GM03348 (cell line): ENCODE measurements around the gene ESYT2.
A peak's percentile ranks its signal among the peaks of the same experiment; 100 is the strongest.
"Not testable (repeated sequence)": the region's sequence is repeated elsewhere in the genome, so short reads cannot be mapped to it uniquely, and the experiment has no call there.

ENCODE experiments used
- DNase-seq: peaks from one replicate; pipeline ENCODE4 v3.0.0; 2012; ENCODE audit warnings: low spot score

The ESYT2 gene, protein sequence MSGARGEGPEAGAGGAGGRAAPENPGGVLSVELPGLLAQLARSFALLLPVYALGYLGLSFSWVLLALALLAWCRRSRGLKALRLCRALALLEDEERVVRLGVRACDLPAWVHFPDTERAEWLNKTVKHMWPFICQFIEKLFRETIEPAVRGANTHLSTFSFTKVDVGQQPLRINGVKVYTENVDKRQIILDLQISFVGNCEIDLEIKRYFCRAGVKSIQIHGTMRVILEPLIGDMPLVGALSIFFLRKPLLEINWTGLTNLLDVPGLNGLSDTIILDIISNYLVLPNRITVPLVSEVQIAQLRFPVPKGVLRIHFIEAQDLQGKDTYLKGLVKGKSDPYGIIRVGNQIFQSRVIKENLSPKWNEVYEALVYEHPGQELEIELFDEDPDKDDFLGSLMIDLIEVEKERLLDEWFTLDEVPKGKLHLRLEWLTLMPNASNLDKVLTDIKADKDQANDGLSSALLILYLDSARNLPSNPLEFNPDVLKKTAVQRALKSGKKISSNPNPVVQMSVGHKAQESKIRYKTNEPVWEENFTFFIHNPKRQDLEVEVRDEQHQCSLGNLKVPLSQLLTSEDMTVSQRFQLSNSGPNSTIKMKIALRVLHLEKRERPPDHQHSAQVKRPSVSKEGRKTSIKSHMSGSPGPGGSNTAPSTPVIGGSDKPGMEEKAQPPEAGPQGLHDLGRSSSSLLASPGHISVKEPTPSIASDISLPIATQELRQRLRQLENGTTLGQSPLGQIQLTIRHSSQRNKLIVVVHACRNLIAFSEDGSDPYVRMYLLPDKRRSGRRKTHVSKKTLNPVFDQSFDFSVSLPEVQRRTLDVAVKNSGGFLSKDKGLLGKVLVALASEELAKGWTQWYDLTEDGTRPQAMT

DNA sequence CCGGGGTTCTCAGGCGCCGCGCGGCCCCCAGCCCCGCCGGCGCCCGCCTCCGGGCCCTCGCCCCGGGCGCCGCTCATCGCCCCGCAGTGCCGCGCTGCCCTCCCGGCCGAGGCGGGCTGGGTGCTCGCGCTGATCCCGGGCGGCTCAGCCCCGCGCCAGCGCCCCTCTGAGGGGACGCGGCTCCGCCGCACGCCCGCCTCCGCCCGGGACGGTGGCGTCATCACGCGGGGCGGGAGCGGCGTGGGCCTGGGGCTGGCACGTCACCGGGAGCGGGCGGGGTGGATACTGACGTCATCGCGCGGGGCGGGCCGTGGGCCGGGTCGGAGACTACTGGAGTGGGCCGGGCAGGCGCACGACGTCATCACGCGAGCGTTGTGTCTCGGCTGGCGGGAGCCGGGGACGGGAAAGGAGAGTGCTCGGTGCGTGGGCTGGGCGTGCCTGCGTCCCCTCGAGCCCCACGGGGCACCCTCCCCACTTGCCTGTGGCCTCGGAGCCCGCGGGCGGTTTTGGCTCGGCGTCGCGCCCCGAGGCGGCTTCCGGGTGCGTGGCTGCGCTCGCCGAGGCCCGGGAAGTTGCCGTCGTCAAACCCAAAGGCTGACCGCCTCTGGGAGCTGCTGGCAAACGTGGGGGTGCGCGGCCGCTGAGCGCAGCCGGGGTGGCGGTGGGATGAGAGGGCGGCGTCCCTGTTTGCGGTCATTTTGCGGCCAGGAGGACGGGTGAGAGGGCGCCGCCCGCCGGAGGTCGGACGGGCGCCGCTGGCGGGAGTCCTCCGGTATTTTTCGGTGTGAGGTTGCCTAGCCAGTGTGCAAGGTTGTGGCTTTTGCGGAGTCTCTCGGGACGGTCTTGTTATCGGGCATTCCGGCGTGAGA is at the start of gene ESYT2:
TSS of gene ESYT2 (minus strand) at position 168 of the 869 bp plus-strand sequence. CDS start at position 77, 91 bp downstream.
- DNase-seq = peak; percentile 99

DNA sequence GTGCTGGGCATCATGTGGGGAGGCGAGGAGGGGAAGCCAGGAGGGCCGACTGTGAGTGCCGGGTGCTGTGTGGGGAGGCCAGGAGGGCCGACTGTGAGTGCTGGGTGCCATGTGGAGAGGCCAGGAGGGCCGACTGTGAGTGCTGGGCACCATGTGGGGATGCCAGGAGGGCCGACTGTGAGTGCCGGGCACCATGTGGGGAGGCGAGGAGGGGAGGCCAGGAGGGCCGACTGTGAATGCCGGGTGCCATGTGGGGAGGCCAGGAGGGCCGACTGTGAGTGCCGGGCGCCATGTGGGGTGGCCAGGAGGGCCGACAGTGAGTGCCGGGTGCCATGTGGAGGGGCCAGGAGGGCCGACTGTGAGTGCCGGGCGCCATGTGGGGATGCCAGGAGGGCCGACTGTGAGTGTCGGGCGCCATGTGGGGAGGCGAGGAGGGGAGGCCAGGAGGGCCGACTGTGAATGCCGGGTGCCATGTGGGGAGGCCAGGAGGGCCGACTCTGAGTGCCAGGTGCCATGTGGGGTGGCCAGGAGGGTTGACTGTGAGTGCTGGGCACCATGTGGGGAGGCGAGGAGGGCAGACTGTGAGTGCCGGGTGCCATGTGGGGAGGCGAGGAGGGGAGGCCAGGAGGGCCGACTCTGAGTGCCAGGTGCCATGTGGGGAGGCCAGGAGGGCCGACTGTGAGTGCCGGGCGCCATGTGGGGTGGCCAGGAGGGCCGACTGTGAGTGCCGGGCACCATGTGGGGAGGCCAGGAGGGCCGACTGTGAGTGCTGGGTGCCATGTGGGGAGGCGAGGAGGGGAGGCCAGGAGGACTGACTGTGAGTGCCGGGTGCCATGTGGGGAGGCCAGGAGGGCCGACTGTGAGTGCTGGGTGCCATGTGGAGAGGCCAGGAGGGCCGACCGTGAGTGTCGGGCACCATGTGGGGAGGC is 49.1 kb upstream of the ESYT2 start:
- not testable (repeated sequence) for DNase-seq

DNA sequence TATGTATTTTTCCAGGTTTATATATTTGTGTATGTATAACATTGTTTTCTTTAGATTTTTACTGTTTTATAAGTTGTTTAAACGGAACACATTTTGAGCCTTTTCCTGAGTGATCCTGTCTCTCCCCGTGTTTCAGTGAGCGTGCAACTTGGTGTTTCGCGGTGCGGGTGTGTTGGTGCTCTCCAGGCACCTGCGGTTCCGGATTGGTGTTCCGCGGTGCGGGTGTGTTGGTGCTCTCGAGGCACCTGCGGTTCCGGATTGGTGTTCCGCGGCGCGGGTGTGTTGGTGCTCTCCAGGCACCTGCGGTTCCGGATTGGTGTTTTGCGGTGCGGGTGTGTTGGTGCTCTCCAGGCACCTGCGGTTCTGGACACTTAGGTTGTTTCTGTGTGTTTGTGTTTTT is 47.7 kb upstream of the ESYT2 start:
- no peak for DNase-seq

DNA sequence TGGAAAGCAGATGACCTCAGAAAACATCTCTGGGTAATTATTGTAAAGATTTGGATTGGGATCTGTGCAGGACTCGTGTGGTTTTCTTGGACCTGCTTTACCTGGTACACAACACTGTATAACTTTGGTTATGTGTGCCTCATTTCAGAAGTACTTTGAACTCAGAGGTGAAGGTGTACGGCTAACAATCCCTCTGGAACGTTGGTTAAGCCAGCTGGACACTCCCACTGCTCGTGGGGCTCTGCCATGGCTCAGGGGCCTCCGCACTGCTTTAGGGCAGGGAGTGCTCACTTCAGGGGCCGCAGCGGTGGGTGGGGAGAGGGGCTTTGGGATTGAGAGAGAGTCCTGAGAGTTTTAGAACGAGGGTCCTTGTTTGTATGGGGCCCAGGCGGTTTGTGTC is 40.6 kb upstream of the ESYT2 start:
- no peak for DNase-seq

DNA sequence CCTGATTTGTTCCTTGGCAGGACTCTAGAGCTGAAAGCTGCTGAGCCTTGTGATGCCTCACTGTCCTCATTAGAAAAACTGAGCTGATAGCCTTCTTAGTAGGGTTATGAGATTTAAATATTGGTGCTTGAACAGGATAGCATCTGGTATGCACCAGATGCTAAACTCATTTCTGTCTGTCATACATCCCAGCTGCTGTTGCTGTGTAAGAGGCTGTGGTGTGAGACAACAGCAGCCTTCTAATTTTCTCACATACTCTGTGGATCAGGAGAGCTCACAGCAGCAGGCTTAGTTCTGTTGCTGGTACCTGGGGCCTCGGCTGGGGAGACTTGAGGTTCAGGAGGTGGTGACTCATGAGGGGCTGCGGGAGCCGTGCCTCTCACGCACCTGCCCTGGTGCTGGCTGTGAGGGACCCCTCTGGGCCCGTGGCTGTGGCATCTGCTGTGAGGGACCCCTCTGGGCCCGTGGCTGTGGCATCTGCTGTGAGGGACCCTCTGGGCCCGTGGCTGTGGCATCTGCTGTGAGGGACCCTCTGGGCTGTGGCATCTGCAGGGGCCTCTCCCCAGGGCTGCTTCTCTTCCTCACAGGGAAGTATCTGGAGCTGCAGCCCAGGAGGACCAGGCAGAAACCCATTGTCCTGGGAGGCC is 39.6 kb upstream of the ESYT2 start:
- no peak for DNase-seq

DNA sequence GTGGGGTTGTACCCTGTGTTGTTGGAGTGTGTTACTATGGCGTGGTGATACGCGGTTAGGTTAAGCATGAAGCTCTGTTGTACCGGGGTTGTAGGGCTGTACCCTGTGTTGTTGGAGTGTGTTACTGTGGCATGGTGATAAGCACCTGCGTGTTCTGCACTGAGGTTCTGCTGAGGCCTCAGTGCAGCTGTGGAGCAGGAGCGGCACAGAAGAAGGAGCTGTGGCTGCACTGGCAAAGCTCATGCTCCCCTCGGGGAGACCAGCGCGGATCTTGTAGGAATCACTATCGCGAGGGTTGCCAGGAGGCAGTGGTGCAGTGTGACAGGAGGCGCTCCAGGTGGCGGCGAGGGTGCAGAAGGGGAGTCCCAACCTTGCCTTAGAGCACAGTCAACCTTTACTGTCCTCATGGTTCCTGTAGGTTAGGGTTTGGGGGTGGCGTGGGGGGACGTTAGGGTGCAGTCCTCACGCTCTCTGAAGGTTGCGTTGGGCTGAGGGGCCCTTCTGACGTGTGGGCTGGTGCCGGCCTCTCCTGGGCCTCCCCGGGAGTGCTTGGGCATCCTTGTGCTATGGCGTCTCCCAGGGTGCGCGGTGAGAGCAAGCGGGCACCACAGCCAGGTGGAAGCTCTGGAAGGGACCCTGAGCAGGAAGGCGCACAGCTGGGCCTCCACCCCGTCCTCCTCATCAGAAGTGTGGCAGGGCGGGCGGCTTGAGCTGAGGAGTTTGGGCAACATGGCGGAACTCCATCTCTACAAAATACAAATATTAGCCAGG is 38.1 kb upstream of the ESYT2 start:
- DNase-seq = no peak

DNA sequence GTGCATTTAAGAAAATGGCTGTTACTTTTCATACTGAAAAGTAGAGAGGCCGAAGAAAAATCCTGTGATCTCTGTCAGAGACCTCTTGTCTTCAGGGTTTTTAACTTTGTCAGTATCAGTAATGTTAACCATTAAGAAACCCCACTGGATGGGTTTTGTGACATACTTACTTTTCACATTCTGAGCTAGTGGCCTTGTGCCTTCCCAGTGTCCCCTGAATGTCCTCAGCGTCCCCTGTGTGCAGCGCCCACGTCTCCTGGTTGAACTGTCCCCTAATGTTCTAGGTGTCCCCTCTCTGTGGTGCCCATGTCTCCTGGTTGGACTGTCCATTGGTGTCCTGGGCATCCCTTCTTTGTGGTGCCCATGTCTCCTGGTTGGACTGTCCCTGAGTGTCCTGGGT is 36.7 kb upstream of the ESYT2 start:
- no peak for DNase-seq

DNA sequence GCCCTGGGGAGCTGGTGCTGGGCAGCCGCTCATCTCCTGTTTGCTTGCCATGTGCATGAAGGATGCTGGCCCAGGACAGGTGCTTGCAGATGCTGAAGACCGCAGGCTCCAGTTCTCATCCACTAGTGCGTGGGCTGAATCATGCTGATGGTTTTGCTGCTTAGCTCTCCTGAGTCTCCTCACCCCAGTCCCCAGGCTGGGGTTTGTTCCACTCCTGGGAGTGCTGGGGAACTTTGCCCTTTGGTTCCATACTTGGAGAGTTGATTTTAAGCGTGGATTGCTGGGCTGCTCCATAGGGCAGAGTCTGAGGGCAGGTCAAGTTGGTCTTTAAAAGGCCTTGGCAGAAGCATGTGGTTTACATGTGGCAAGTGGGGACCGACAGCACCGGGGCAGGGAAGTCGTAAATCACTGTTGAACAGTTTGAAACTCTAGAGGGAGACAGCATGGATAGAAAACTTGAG is 36.2 kb upstream of the ESYT2 start:
- no peak for DNase-seq

DNA sequence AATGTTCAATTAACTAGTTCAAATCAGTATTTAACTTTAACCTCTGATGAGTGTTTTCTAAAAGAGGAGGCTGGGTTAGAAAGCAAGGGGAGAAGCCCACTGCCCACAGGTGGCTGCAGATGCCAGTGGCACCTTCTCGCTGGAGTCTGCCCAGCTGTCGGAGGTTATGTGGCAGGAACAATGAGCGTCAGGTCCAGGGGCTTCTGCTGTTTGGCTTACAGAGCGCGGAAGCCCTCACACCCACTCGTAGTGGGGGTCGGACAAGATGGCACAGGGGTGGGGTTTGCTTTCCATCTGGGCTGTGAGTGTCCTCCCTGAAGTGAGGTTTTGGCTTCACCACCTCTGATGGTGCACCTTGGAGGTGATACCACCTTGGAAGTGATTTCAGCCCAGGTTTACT is 35.5 kb upstream of the ESYT2 start:
- DNase-seq = no peak

DNA sequence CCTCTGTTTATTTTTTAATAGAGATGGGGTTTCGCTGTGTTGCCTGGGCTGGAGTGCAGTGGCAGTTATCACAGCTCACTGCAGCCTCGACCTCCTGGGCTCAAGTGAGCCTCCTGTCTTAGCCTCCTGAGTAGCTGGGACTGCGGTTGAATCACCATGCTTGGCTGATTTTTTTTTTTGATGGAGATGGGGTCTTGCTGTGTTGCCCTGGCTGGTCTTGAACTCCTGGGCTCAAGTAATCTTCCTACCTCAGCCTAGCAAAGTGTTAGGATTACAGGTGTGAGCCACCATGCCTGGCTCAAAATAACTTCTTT is 35.2 kb upstream of the ESYT2 start:
- no peak for DNase-seq

DNA sequence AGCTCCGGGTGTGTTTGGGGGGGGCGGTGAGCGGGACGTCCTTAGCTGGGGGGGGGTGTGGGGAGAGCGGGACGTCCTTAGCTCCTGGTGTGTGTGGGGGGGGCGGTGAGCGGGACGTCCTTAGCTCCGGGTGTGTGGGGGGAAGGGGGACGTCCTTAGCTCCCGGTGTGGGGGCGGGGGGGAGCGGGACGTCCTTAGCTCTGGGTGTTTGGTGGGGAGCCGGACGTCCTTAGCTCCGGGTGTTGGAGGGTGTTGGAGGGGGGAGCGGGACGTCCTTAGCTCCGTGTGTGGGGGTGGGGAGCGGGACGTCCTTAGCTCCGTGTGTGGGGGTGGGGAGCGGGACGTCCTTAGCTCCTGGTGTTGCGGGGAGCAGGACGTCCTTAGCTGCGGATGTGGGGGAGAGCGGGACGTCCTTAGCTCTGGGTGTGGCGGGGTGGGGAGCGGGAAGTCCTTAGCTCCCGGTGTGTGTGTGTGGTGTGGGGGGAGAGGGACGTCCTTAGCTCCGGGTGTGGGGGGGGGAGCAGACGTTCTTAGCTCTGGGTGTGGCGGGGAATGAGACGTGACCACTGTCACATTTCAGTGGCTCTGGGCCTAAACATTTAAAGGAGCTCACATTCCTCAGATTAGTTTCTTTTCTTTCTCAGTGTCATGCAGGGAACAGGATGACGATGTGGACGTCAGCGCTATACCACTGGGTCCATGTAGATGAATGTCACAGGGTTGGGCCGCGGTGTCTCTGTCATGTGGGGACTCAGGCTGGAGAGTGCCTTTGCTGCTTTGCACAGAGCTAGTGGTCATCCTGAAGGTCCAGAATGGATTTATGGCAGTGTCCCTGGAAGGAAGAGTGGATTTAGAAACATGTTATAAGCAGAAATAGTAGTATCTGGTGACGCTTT is 34.5 kb upstream of the ESYT2 start:
- peak; percentile 90 for DNase-seq

DNA sequence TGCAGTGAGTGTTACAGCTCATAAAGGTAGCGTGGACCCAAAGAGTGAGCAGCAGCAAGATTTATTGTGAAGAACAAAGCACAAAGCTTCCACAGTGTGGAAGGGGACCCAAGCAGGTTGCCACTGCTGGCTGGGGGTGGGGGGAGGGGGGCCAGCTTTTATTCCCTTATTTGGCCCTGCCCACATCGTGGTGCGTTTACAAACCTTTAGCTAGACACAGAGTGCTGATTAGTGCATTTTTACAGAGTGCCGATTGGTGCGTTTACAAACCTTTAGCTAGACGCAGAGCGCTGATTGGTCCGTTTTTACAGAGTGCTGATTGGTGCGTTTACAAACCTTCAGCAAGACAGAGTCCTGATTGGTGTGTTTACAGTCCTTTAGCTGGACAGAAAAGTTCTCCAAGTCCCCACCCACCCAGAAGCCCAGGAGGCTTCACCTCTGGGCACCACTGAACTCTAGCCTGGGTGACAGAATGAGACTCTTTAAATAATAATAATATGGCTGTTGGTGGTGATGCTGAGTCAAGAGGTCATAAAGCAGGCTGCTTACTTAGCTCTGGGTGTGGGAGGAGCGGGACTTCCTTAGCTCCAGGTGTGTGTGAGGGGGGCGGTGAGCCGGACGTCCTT is 33.8 kb upstream of the ESYT2 start:
- DNase-seq = not testable (repeated sequence)

DNA sequence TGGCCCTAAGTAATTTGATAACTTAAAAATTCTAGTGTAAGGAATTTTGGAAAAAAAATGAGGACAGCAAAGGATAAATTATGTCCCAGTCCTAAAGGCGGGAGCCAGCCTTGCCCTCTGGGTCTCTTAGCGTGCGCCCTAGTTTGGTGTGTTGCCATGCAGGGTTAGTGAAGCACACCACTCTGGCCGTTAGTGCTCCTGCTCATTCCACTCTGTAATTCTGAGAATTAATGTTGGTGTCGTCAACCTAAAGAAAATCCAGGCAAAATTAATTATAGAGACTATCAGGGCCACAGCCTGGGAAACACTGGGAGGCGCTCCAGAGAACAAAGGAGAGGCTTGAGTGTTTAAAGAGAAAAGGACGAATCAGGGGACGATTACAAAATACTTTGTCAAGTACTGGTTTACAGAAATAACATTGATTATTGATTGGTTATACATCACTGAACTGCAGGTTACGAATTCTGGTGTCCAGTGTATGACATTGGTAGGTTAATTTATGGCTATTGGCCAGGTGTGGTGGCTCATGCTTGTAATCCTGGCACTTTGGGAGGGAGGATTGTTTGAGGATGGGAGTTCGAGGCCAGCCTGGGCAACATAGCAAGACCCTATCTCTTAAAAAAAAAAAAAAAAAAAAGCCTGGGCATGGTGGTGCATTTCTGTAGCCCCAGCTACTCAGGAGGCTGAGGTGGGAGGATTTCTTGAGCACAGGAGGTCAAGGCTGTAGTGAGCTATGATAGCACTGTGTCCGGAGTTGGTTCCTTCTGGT is 32.8 kb upstream of the ESYT2 start:
- DNase-seq = no peak

DNA sequence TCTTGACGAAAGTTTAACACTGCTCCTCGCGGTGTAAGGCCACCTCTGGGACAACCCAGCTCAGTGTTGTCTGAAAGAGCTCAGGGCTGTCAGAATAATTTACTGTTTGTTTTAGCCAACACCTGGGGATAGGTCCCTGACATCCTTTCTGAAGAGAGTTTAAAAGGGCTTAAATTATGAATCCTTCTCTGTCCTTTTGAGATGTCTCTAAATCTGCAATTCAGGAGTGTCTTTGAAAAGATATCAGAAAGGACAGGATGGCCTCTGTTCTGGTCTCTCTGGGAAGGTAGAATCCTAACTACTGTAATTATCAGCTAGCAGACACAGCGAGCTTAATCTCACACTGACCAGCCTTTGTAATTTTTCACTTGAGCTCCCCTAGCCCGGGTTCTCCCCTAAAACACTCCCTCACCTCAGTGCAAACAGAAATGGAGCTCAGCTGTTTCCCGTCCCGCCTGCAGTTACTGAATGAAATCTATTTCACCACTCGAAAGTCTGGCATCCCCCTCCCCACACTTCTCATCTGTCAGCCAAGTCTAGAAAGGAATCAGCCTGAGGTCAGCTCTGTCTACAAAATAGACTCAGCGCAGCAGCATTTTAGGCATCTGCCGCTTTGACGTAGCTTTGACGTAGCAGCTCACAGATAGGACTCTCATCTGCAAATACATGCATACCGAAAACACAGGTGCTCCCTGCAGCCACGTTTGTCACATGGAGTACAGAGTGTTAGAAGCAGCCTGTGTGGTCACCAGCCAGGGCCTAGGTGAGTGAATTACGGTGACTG is 31.9 kb upstream of the ESYT2 start:
- no peak for DNase-seq

DNA sequence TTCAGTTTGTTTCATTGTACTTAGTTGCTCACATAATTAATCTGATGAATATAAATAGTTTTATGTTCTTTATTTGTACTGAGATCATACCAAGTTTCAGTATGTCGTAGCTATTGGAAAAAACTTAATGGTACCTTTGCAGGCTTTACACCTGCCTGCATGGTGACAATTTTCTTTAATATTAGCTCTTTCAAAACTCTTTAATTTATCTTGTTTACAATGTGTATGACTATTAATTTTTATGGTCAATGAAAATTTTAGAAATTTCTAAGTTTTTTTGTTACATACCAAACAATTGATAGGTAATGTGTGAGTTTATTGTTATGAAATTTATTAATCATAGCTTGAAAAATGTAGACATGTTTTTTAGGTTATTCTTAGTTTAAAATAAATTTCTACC is 31.1 kb upstream of the ESYT2 start:
- no peak for DNase-seq

DNA sequence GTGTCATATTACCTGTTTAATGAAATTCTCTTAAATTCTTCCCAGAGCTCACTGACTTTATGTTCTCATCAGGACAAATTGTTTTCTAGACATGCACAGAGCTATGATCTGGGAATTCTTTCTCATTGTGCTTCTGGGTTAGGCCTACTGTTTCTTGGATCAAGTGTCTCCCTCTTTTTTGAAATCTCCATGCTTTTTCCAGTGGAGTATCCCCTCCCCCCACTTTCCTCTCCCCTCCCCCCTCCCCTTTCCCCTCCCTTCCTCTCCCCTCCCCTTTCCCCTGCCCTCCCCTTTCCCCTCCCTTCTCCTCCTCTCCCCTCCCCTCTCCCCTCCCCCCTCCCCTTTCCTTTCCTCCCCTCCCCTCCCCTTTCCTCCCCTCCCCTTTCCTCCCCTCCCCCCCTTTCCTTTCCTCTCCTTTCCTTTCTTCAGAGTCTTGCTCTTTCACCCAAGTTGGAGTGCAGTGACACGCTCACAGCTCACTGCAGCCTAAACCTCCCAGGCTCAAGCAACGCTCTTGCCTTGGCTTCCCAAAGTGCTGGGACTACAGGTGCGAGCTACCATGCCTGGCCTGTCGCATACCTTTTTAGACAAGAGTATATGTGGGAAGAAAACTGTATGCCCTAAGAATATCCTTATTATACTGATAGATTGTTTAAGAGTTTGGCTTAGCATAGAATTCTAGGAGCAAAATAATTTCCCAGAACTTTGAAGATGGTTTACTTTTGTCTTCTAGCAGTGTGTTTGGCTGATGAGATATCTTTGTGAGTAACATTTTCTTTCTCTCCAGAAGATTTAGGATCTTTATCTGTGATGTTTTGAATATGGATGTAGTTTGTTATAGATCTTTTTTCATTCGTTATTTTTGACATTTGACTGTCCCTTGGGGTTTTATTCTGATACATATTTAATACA is 29.5 kb upstream of the ESYT2 start:
- no peak for DNase-seq
